ENCODE results near the gene CSTPP1. TPM values are rescaled to one million over a fixed set of nuclear protein-coding genes. Genes with fewer than 3 reads are reported as not detected.
"Not testable (repeated sequence)": the region's sequence is repeated elsewhere in the genome, so short reads cannot be mapped to it uniquely, and the experiment has no call there.

The CSTPP1 gene
- polyA plus RNA-seq, 1 donor from 2014 or later = 17.5 TPM

- Mint-ChIP-seq H3K4me1 (peaks cover 18 to 21% (median 20%) of the 10 kb centered on the region in 3 donors), H3K9me3 (no peaks in the 10 kb centered on the region), H3K4me3 (peak within 1 kb of the TSS; percentile 74 to 88 (median 88)), H3K27ac (peak within 1 kb of the TSS; percentile 19 to 89 (median 83)), H3K27me3 (peaks cover 40% of the 10 kb centered on the region), H3K36me3 (no peaks in the 10 kb centered on the region)
Measured at GRCh38 chr11:46918083-46918787, 18.3 kb upstream of the CSTPP1 start, which contains the start of gene LRP4. TSS of gene LRP4 (minus strand) at chr11:46918550. CDS start at chr11:46918379, 171 bp downstream.

GRCh38 chr11:46918788-46919513 lies 17.6 kb upstream of the CSTPP1 start:
- peak overlapping the region in 2 of 3 donors; percentile 19 to 83 for H3K27ac Mint-ChIP-seq
- H3K27me3 Mint-ChIP-seq = peaks cover 40% of the 10 kb centered on the region
- no peaks in the 10 kb centered on the region for H3K9me3 Mint-ChIP-seq
- H3K4me3 Mint-ChIP-seq = peak overlapping the region; percentile 68 to 88 (median 85)
- H3K4me1 Mint-ChIP-seq = peaks cover 18 to 21% (median 20%) of the 10 kb centered on the region in 3 donors
- H3K36me3 Mint-ChIP-seq = no peaks in the 10 kb centered on the region

- peak overlapping the region in 1 of 4 donors; percentile 88 for H3K4me3 Mint-ChIP-seq
- H3K36me3 Mint-ChIP-seq = peaks cover under 1% of the 10 kb centered on the region
- H3K27ac Mint-ChIP-seq = no peak overlapping the region
- H3K27me3 Mint-ChIP-seq = peaks cover 34% of the 10 kb centered on the region
- H3K4me1 Mint-ChIP-seq = peaks cover 18 to 21% (median 20%) of the 10 kb centered on the region in 3 donors
- H3K9me3 Mint-ChIP-seq = no peaks in the 10 kb centered on the region
Measured at GRCh38 chr11:46920755-46921154, 15.8 kb upstream of the CSTPP1 start.

GRCh38 chr11:46927928-46928327 lies 8.6 kb upstream of the CSTPP1 start:
- not testable (repeated sequence) for H3K4me3 Mint-ChIP-seq, H3K9me3 Mint-ChIP-seq, H3K27ac Mint-ChIP-seq, H3K4me1 Mint-ChIP-seq, H3K36me3 Mint-ChIP-seq
- H3K27me3 Mint-ChIP-seq = peaks cover 17% of the 10 kb centered on the region

GRCh38 chr11:46928701-46929100 lies 7.9 kb upstream of the CSTPP1 start:
- not testable (repeated sequence) for H3K27ac Mint-ChIP-seq, H3K36me3 Mint-ChIP-seq, H3K4me1 Mint-ChIP-seq, H3K9me3 Mint-ChIP-seq, H3K4me3 Mint-ChIP-seq
- H3K27me3 Mint-ChIP-seq = peaks cover 17% of the 10 kb centered on the region

- Mint-ChIP-seq H3K36me3 (peaks cover 6% of the 10 kb centered on the region), H3K4me1 (no peaks in the 10 kb centered on the region), H3K9me3 (peaks cover 2 to 5% (median 4%) of the 10 kb centered on the region in 3 donors), H3K4me3 (no peak overlapping the region), H3K27me3 (peaks cover 17% of the 10 kb centered on the region), H3K27ac (no peak overlapping the region)
Measured at GRCh38 chr11:46930089-46930488, 6.5 kb upstream of the CSTPP1 start.

GRCh38 chr11:46942172-46942571 lies 5.6 kb downstream of the CSTPP1 start:
- no peaks in the 10 kb centered on the region for H3K9me3 Mint-ChIP-seq
- no peak overlapping the region for H3K27ac Mint-ChIP-seq
- no peaks in the 10 kb centered on the region for H3K27me3 Mint-ChIP-seq
- H3K4me1 Mint-ChIP-seq = peaks cover 5 to 6% (median 5%) of the 10 kb centered on the region in 3 donors
- no peak overlapping the region for H3K4me3 Mint-ChIP-seq
- H3K36me3 Mint-ChIP-seq = peaks cover 5% of the 10 kb centered on the region

- Mint-ChIP-seq H3K27ac (no peak overlapping the region), H3K4me3 (no peak overlapping the region), H3K36me3 (peaks cover 9% of the 10 kb centered on the region), H3K9me3 (no peaks in the 10 kb centered on the region), H3K27me3 (no peaks in the 10 kb centered on the region), H3K4me1 (peaks cover 2 to 5% (median 3%) of the 10 kb centered on the region in 3 donors)
Measured at GRCh38 chr11:46944356-46945075, 8.0 kb downstream of the CSTPP1 start.

- Mint-ChIP-seq H3K4me1 (peaks cover under 1 to 5% (median 2%) of the 10 kb centered on the region in 3 donors), H3K27ac (no peak overlapping the region), H3K27me3 (no peaks in the 10 kb centered on the region), H3K4me3 (no peak overlapping the region), H3K36me3 (peaks cover 9% of the 10 kb centered on the region), H3K9me3 (no peaks in the 10 kb centered on the region)
Measured at GRCh38 chr11:46947399-46948077, 11.0 kb downstream of the CSTPP1 start.

- H3K9me3 Mint-ChIP-seq = no peaks in the 10 kb centered on the region
- H3K4me3 Mint-ChIP-seq = no peak overlapping the region
- peaks cover 9% of the 10 kb centered on the region for H3K36me3 Mint-ChIP-seq
- no peak overlapping the region for H3K27ac Mint-ChIP-seq
- peaks cover 0 to 5% (median 0%) of the 10 kb centered on the region in 3 donors for H3K4me1 Mint-ChIP-seq
- H3K27me3 Mint-ChIP-seq = no peaks in the 10 kb centered on the region
Measured at GRCh38 chr11:46948378-46949131, 12.0 kb downstream of the CSTPP1 start.

- Mint-ChIP-seq H3K27ac (no peak overlapping the region), H3K27me3 (no peaks in the 10 kb centered on the region), H3K4me1 (peaks cover 0 to 5% (median 0%) of the 10 kb centered on the region in 3 donors), H3K9me3 (no peaks in the 10 kb centered on the region), H3K4me3 (no peak overlapping the region), H3K36me3 (peaks cover 12% of the 10 kb centered on the region)
Measured at GRCh38 chr11:46949297-46949696, 12.7 kb downstream of the CSTPP1 start.

- Mint-ChIP-seq H3K4me1 (no peaks in the 10 kb centered on the region), H3K4me3 (no peak overlapping the region), H3K27ac (no peak overlapping the region), H3K9me3 (no peaks in the 10 kb centered on the region), H3K36me3 (peaks cover 10% of the 10 kb centered on the region), H3K27me3 (no peaks in the 10 kb centered on the region)
Measured at GRCh38 chr11:46951864-46952263, 15.3 kb downstream of the CSTPP1 start.

- Mint-ChIP-seq H3K27me3 (no peaks in the 10 kb centered on the region), H3K27ac (peak overlapping the region in 2 of 3 donors; percentile 6 to 35), H3K36me3 (peaks cover 10% of the 10 kb centered on the region), H3K4me3 (no peak overlapping the region), H3K4me1 (no peaks in the 10 kb centered on the region), H3K9me3 (no peaks in the 10 kb centered on the region)
Measured at GRCh38 chr11:46952553-46952952, 16.0 kb downstream of the CSTPP1 start.

GRCh38 chr11:46953093-46953492 lies 16.5 kb downstream of the CSTPP1 start:
- peaks cover 6% of the 10 kb centered on the region for H3K36me3 Mint-ChIP-seq
- H3K9me3 Mint-ChIP-seq = no peaks in the 10 kb centered on the region
- no peaks in the 10 kb centered on the region for H3K4me1 Mint-ChIP-seq
- no peaks in the 10 kb centered on the region for H3K27me3 Mint-ChIP-seq
- H3K27ac Mint-ChIP-seq = peak overlapping the region in 1 of 3 donors; percentile 6
- H3K4me3 Mint-ChIP-seq = no peak overlapping the region

Measured in IgD-negative memory B cell (primary cell).